GM21619 (cell line): ENCODE measurements around the gene FMN2.

Experiments used
- ATAC-seq: cut with Tn5 transposase; IDR thresholded peaks from one replicate; pipeline ENCODE4 v1.9.1; 2021; ENCODE audit not compliant: unreplicated experiment

FMN2 gene

GRCh38 chr1:240351690-240352089 is 260.0 kb downstream of the FMN2 start:
- ATAC-seq: no peak

- no peak for ATAC-seq
Measured at GRCh38 chr1:240352769-240353168, 261.1 kb downstream of the FMN2 start.

GRCh38 chr1:240356568-240356967 is 264.9 kb downstream of the FMN2 start:
- no peak for ATAC-seq

- no peak for ATAC-seq
Measured at GRCh38 chr1:240362046-240362445, 270.4 kb downstream of the FMN2 start.

- ATAC-seq: no peak
Measured at GRCh38 chr1:240362826-240363225, 271.1 kb downstream of the FMN2 start.

GRCh38 chr1:240363315-240363714 is 271.6 kb downstream of the FMN2 start:
- no peak for ATAC-seq

- no peak for ATAC-seq
Measured at GRCh38 chr1:240363914-240364313, 272.2 kb downstream of the FMN2 start.

GRCh38 chr1:240366636-240367035 is 275.0 kb downstream of the FMN2 start:
- ATAC-seq: no peak

GRCh38 chr1:240385551-240385950 is 293.9 kb downstream of the FMN2 start:
- ATAC-seq: no peak

GRCh38 chr1:240385985-240386978 is 294.6 kb downstream of the FMN2 start:
- no peak for ATAC-seq

GRCh38 chr1:240387051-240387450 is 295.4 kb downstream of the FMN2 start:
- no peak for ATAC-seq

- no peak for ATAC-seq
Measured at GRCh38 chr1:240391660-240392260, 300.1 kb downstream of the FMN2 start.

GRCh38 chr1:240394353-240394752 is 302.7 kb downstream of the FMN2 start:
- ATAC-seq: no peak

GRCh38 chr1:240395336-240395735 is 303.7 kb downstream of the FMN2 start:
- ATAC-seq: no peak

GRCh38 chr1:240399381-240399780 is 307.7 kb downstream of the FMN2 start:
- ATAC-seq: no peak

GRCh38 chr1:240401731-240402130 is 310.0 kb downstream of the FMN2 start:
- no peak for ATAC-seq

GRCh38 chr1:240402326-240402725 is 310.6 kb downstream of the FMN2 start:
- no peak for ATAC-seq

GRCh38 chr1:240404286-240404685 is 312.6 kb downstream of the FMN2 start:
- ATAC-seq: no peak

- no peak for ATAC-seq
Measured at GRCh38 chr1:240405751-240406150, 314.1 kb downstream of the FMN2 start.

GRCh38 chr1:240407407-240407806 is 315.7 kb downstream of the FMN2 start:
- ATAC-seq: no peak

- no peak for ATAC-seq
Measured at GRCh38 chr1:240409615-240410014, 317.9 kb downstream of the FMN2 start.

GRCh38 chr1:240413732-240414131 is 322.0 kb downstream of the FMN2 start:
- ATAC-seq: no peak
